PC-9 (cell line): ENCODE data around the gene SPPL2B. TPM values are rescaled to one million over a fixed set of nuclear protein-coding genes. Genes with fewer than 3 reads are reported as not detected.

ENCODE experiments used
- BruUV-seq: library from RNA; stranded (reverse); fragments of 400-500 nt; replicated peaks from 2 replicates; lab custom pipeline; 2021; lab: Mats Ljungman, UMichigan
- CTCF ChIA-PET: fragments of 300-600 bp; sonication (Branson Sonifier 250); formaldehyde crosslinking; loops from one replicate; lab custom pipeline; 2022; ENCODE audit warnings: antibody characterized with exemption; lab: Charles Lee
- POLR2A ChIA-PET: fragments of 300-600 bp; sonication (Branson Sonifier 250); formaldehyde crosslinking; loops from one replicate; lab custom pipeline; 2022; ENCODE audit warnings: antibody characterized with exemption; ENCODE audit not compliant: unreplicated experiment; lab: Charles Lee
- DNase-seq, 2 experiments: peaks; one replicate each; pipeline versions ENCODE4 v3.0.0 to v3.0.0-alpha.2; 2015 to 2022; ENCODE audit warnings: mixed read lengths in 1 of 2
- H2AFZ ChIP-seq: fragments of 200-600 bp; sonication (generic); 2 replicates; pipeline ENCODE4 v1.8.1; 2017; ENCODE audit warnings: antibody characterized with exemption
- H3F3A ChIP-seq: fragments of 200-600 bp; sonication (generic); 2 replicates; pipeline ENCODE4 v1.8.1; 2017; ENCODE audit warnings: antibody characterized with exemption, mild to moderate bottlenecking, low read depth; ENCODE audit not compliant: insufficient read depth
- H3K27ac ChIP-seq: fragments of 200-600 bp; sonication (generic); 2 replicates; pipeline ENCODE4 v1.6.1; 2016; ENCODE audit warnings: mixed run types
- H3K27me3 ChIP-seq: fragments of 200-600 bp; sonication (generic); 2 replicates; pipeline ENCODE4 v1.6.1; 2016; ENCODE audit warnings: low read depth, mixed run types; ENCODE audit not compliant: insufficient read depth
- H3K36me3 ChIP-seq: fragments of 200-600 bp; sonication (generic); 2 replicates; pipeline ENCODE4 v1.6.1; 2016; ENCODE audit warnings: low read depth, mixed run types
- H3K4me1 ChIP-seq: fragments of 200-600 bp; sonication (generic); replicated peaks from 2 replicates; pipeline ENCODE4 v1.6.1; 2016; ENCODE audit warnings: mixed run types; ENCODE audit not compliant: insufficient read depth
- H3K4me2 ChIP-seq: fragments of 200-600 bp; sonication (generic); 2 replicates; pipeline ENCODE4 v1.6.1; 2017; ENCODE audit warnings: mixed run types
- H3K4me3 ChIP-seq: fragments of 200-600 bp; sonication (generic); 2 replicates; pipeline ENCODE4 v1.6.1; 2016; ENCODE audit warnings: mixed run types
- H3K79me2 ChIP-seq: fragments of 200-600 bp; sonication (generic); 2 replicates; pipeline ENCODE4 v1.6.1; 2017; ENCODE audit warnings: low read depth, mixed run types
- H3K9me2 ChIP-seq: fragments of 200-600 bp; sonication (generic); 2 replicates; pipeline ENCODE4 v1.8.1; 2017; ENCODE audit warnings: mild to moderate bottlenecking; ENCODE audit not compliant: insufficient read depth
- H3K9me3 ChIP-seq: fragments of 200-600 bp; sonication (generic); 2 replicates; pipeline ENCODE4 v1.8.1; 2016; ENCODE audit warnings: low read depth; ENCODE audit not compliant: insufficient read depth
- H4K20me1 ChIP-seq: fragments of 200-600 bp; sonication (generic); 2 replicates; pipeline ENCODE4 v1.8.1; 2017; ENCODE audit not compliant: insufficient read depth
- EZH2 ChIP-seq: fragments of 200-600 bp; sonication (generic); IDR thresholded peaks from 2 replicates; pipeline ENCODE4 v1.8.0; 2017; ENCODE audit warnings: antibody characterized with exemption, low read depth
- intact Hi-C: fragments of 100-400 bp; cut with micrococcal nuclease; formaldehyde crosslinking; loops from one replicate; pipeline ENCODE4 v1.10.0; 2022; ENCODE audit not compliant: unreplicated experiment
- total RNA-seq: library from RNA; stranded (reverse); gene quantifications from 2 replicates; pipeline ENCODE4 v1.2.3, GENCODE V29; 2021
- TF ChIP-seq, protein P1 (sequence below): fragments of 200-600 bp; sonication (generic); conservative IDR thresholded peaks from 2 replicates; pipeline ENCODE4 v1.6.1; 2017; ENCODE audit warnings: mixed run types, antibody characterized with exemption, mild to moderate bottlenecking, moderate library complexity

Gene SPPL2B
- total RNA-seq, 1 experiment from 2014 or later, result 49.6 TPM

- Histone ChIP-seq H3K36me3 (no peaks in the 10 kb centered on the region), H3K79me2 (peaks cover 9% of the 10 kb centered on the region; the same call in 1 of the 2 replicates), H3K4me1 (no peaks in the 10 kb centered on the region), H3K27me3 (no peaks in the 10 kb centered on the region), H3K27ac (no peak overlapping the region), H2AFZ (no peak overlapping the region), H3K9me2 (no peaks in the 10 kb centered on the region), H3F3A (peaks cover 15% of the 10 kb centered on the region; the same call in 1 of the 2 replicates), H3K4me3 (no peak overlapping the region), H3K9me3 (no peaks in the 10 kb centered on the region), H4K20me1 (no peaks in the 10 kb centered on the region), H3K4me2 (no peak overlapping the region)
- BruUV-seq, result no TSS peak
- CTCF ChIA-PET, result no interaction called here
- intact Hi-C loops, result no loop called here
- TF ChIP-seq EZH2, result no peak
- TF ChIP-seq, protein P1, sequence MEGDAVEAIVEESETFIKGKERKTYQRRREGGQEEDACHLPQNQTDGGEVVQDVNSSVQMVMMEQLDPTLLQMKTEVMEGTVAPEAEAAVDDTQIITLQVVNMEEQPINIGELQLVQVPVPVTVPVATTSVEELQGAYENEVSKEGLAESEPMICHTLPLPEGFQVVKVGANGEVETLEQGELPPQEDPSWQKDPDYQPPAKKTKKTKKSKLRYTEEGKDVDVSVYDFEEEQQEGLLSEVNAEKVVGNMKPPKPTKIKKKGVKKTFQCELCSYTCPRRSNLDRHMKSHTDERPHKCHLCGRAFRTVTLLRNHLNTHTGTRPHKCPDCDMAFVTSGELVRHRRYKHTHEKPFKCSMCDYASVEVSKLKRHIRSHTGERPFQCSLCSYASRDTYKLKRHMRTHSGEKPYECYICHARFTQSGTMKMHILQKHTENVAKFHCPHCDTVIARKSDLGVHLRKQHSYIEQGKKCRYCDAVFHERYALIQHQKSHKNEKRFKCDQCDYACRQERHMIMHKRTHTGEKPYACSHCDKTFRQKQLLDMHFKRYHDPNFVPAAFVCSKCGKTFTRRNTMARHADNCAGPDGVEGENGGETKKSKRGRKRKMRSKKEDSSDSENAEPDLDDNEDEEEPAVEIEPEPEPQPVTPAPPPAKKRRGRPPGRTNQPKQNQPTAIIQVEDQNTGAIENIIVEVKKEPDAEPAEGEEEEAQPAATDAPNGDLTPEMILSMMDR, result no peak
- no peak for DNase-seq
- POLR2A ChIA-PET, result no interaction called here
Observed at GRCh38 chr19:2336528-2337328, 8.2 kb downstream of the SPPL2B start.

- Histone ChIP-seq H4K20me1 (no peaks in the 10 kb centered on the region), H3K4me3 (no peak overlapping the region), H3K9me2 (no peaks in the 10 kb centered on the region), H3K27me3 (no peaks in the 10 kb centered on the region), H3K4me2 (no peak overlapping the region), H2AFZ (no peak overlapping the region), H3K79me2 (0 out of 2 replicates have a peak, but pooled peaks cover 3% of the 10 kb centered on the region), H3K4me1 (no peaks in the 10 kb centered on the region), H3K27ac (no peak overlapping the region), H3F3A (peaks cover 15% of the 10 kb centered on the region; the same call in 1 of the 2 replicates), H3K9me3 (no peaks in the 10 kb centered on the region), H3K36me3 (no peaks in the 10 kb centered on the region)
- ChIA-PET CTCF (no interaction called here), POLR2A (no interaction called here)
- intact Hi-C loops, result no loop called here
- BruUV-seq, result no TSS peak
- TF ChIP-seq, protein P1, result no peak
- TF ChIP-seq EZH2, result no peak
- DNase-seq, result no peak
Observed at GRCh38 chr19:2337329-2337707, 8.8 kb downstream of the SPPL2B start.

- ChIA-PET CTCF (no interaction called here), POLR2A (interaction anchor here (0.6 kb wide), 1 partner anchor 10 kb away, joined by 4 read pairs; the partner anchor contains the start of genes LSM7 and SPPL2B)
- Histone ChIP-seq H3K27me3 (no peaks in the 10 kb centered on the region), H3K9me3 (no peaks in the 10 kb centered on the region), H3K4me3 (no peak overlapping the region), H2AFZ (no peak overlapping the region), H3K9me2 (no peaks in the 10 kb centered on the region), H3K79me2 (no peaks in the 10 kb centered on the region), H3F3A (peaks cover 15% of the 10 kb centered on the region; the same call in 1 of the 2 replicates), H4K20me1 (no peaks in the 10 kb centered on the region), H3K4me1 (no peaks in the 10 kb centered on the region), H3K27ac (no peak overlapping the region), H3K4me2 (no peak overlapping the region), H3K36me3 (no peaks in the 10 kb centered on the region)
- no TSS peak for BruUV-seq
- intact Hi-C loops, result no loop called here
- no peak for DNase-seq
- TF ChIP-seq, protein P1, result no peak
- TF ChIP-seq EZH2, result no peak
Observed at GRCh38 chr19:2338055-2338615, 9.7 kb downstream of the SPPL2B start.
